Measurements from ENCODE around the gene AHCY. TPM values are rescaled to one million over a fixed set of nuclear protein-coding genes. Genes with fewer than 3 reads are reported as not detected.
"Not testable (repeated sequence)": the region's sequence is repeated elsewhere in the genome, so short reads cannot be mapped to it uniquely, and the experiment has no call there.

AHCY gene
- total and polyA plus RNA-seq, 8 donors, result 32.7 to 126 (median 90.9) TPM

DNA sequence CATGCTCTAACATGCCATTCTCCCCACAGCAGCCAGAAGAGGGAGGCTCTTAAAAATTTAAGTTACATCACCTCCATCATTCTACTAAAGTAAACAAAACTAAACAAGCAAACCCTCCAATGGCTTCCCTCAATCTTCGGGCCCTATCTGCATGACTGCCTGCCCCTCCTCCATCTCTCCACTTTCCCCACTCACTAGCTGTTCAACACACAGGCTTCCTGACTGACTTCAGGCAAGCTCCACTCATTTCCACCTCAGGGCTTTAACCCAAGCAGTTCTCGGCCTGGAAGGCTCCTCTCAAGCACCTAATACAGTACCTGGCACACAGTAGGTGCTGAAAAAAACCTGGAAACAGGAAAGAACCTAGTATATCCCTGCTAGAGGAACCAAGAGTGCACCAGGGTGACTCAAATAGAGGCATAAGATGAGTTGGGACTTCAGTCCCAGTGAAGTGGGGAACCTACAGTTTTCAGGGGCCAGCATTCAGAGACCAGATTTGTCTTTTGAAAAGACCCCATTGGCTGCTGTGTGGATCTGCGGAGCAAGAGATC is 2.8 kb downstream of the AHCY start:
- WGBS, 5 donors, result 62 to 71% (median 70%) methylated on average over 3 of the region's 3 CpGs
- H3K4me1 ChIP-seq, result peaks cover 19 to 36% (median 28%) of the 10 kb centered on the region in 4 donors
- no peak overlapping the region for H3K27ac ChIP-seq
- peak in 1 of 2 donors; percentile 27 for DNase-seq
- intact Hi-C loops (cut with DNase I; ENCODE audit: low total_unique reads), result no loop called here
- peaks cover 0 to 3% (median 2%) of the 10 kb centered on the region in 4 donors for H3K36me3 ChIP-seq
- no peaks in the 10 kb centered on the region for H3K9me3 ChIP-seq
- no peak for TF ChIP-seq POLR2AphosphoS5 (IDR thresholded peaks at IDR 0.05)
- no peak for TF ChIP-seq POLR2A (IDR thresholded peaks at IDR 0.05)
- TF ChIP-seq EP300 (IDR thresholded peaks at IDR 0.05), result no peak
- TF ChIP-seq, protein P1, sequence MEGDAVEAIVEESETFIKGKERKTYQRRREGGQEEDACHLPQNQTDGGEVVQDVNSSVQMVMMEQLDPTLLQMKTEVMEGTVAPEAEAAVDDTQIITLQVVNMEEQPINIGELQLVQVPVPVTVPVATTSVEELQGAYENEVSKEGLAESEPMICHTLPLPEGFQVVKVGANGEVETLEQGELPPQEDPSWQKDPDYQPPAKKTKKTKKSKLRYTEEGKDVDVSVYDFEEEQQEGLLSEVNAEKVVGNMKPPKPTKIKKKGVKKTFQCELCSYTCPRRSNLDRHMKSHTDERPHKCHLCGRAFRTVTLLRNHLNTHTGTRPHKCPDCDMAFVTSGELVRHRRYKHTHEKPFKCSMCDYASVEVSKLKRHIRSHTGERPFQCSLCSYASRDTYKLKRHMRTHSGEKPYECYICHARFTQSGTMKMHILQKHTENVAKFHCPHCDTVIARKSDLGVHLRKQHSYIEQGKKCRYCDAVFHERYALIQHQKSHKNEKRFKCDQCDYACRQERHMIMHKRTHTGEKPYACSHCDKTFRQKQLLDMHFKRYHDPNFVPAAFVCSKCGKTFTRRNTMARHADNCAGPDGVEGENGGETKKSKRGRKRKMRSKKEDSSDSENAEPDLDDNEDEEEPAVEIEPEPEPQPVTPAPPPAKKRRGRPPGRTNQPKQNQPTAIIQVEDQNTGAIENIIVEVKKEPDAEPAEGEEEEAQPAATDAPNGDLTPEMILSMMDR (IDR thresholded peaks at IDR 0.05), result no peak
- no peak overlapping the region for H3K4me3 ChIP-seq
- H3K27me3 ChIP-seq, result no peaks in the 10 kb centered on the region

DNA sequence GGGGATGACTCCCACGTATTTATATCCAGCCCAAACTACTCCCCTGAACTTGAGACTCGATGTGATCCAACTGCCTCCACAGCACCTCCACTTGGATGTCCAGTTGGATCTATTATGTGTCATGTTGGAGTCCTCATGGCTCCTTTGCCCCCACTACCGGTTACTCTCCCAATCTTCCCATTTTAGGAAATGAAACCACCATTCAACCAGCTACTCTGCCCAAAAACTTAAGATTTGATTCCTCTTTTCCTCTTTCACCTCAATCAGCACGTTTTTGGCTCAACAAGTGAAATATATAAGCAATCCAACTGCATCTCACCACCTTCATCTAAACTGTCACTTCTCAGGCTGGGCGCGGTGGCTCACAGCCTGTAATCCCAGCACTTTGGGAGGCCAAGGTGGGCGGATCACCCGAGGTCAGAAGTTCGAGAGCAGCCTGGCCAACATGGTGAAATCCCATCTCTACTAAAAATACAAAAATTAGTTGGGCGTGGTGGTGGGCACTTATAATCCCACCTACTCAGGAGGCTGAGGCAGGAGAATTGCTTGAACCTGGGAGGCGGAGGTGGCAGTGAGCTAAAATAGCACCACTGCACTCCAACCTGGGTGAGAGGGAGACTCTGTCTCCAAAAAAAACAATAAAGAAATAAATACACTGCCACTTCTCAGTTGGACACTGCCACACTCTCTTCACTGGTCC is 3.4 kb downstream of the AHCY start:
- peaks cover 19 to 35% (median 28%) of the 10 kb centered on the region in 4 donors for H3K4me1 ChIP-seq
- 85 to 88% (median 86%) methylated on average over 11 of the region's 11 CpGs for WGBS, 5 donors
- no peaks in the 10 kb centered on the region for H3K9me3 ChIP-seq
- no peak overlapping the region for H3K4me3 ChIP-seq
- no peak overlapping the region for H3K27ac ChIP-seq
- TF ChIP-seq EP300 (IDR thresholded peaks at IDR 0.05) (no peak), POLR2A (IDR thresholded peaks at IDR 0.05) (no peak), POLR2AphosphoS5 (IDR thresholded peaks at IDR 0.05) (no peak)
- TF ChIP-seq, protein P1 (IDR thresholded peaks at IDR 0.05), result no peak
- peaks cover 0 to 9% (median 8%) of the 10 kb centered on the region in 4 donors for H3K36me3 ChIP-seq
- no peak for DNase-seq
- H3K27me3 ChIP-seq, result no peaks in the 10 kb centered on the region
- intact Hi-C loops (cut with DNase I; ENCODE audit: low total_unique reads), result no loop called here

DNA sequence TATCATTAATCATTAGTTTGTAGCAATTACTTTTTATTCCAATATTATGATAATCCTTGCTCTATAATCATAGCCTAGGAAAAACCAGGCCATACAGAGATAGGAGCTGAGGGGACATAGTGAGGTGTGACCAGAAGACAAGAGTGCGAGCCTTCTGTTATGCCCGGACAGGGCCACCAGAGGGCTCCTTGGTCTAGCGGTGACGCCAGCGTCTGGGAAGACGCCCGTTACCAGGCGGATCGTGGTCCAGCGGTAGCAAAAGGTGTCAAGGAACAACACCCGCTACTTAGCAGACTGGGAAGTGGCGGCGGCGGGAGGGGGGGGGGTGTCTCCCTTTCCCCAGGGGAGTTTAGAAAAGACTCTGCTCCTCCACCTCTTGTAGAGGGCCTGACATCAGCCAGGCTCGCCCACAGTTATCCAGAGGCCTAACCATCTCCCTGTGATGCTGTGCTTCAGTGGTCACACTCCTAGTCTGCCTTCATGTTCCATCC is 4.8 kb downstream of the AHCY start:
- Histone ChIP-seq H3K4me1 (peaks cover 19 to 33% (median 24%) of the 10 kb centered on the region in 4 donors), H3K36me3 (peaks cover 7 to 23% (median 22%) of the 10 kb centered on the region in 4 donors)
- TF ChIP-seq, protein P1 (IDR thresholded peaks at IDR 0.05), result peak in 2 of 7 experiments; percentile 26 to 30
- intact Hi-C loops (cut with DNase I; ENCODE audit: low total_unique reads); H3K27ac ChIP-seq; H3K9me3 ChIP-seq; H3K27me3 ChIP-seq; DNase-seq; H3K4me3 ChIP-seq: not testable (repeated sequence)
- 74 to 97% (median 85%) methylated on average over 2 to 7 of the region's 15 CpGs for WGBS, 5 donors

DNA sequence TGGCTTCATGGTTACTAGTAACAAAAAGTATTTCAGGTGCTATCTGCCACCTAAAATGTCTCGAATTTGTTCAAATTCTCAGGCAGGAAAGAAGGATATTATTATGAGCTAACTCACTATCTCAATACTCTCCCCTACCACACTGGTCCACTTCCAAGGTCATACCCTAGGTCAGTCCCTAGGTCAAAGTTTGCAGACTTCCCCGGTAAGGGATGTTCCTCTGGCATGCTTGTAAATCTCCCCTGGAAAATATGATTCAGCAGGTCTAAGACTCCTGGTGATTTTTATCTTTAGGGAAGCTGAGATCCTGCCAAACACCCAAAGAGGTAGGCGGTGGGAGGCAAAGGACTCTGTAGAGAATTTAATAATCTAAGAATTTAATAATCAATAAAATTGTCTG is 6.7 kb downstream of the AHCY start:
- H3K4me3 ChIP-seq, result no peak overlapping the region
- H3K4me1 ChIP-seq, result peaks cover 8 to 22% (median 13%) of the 10 kb centered on the region in 4 donors
- no peaks in the 10 kb centered on the region for H3K27me3 ChIP-seq
- no peak overlapping the region for H3K27ac ChIP-seq
- TF ChIP-seq EP300 (IDR thresholded peaks at IDR 0.05) (no peak), POLR2AphosphoS5 (IDR thresholded peaks at IDR 0.05) (no peak)
- H3K9me3 ChIP-seq, result no peaks in the 10 kb centered on the region
- peaks cover 17 to 42% (median 41%) of the 10 kb centered on the region in 4 donors for H3K36me3 ChIP-seq
- WGBS, 5 donors, result 70 to 82% (median 73%) methylated on average over 3 of the region's 3 CpGs
- intact Hi-C loops (cut with DNase I; ENCODE audit: low total_unique reads), result no loop called here
- DNase-seq, result no peak

DNA sequence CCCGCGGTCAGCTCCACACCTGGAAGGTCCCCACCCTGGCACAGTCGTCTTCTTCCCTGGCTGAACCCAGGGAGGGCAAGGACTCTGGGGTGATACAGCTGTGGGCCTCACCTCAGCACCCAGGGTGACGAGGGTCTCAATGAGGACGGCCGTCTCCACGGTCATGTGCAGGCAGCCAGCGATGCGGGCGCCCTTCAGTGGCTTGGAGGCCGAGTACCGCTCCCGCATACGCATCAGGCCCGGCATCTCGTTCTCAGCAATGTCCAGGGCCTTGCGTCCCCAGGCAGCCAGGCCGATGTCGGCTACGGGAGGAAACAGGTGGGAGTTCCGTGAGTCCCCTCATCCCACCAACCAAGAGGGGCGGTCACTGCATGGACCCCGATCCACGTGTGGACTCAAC is 7.9 kb downstream of the AHCY start:
- Histone ChIP-seq H3K27ac (no peak overlapping the region), H3K4me3 (no peak overlapping the region), H3K9me3 (no peaks in the 10 kb centered on the region), H3K36me3 (peaks cover 29 to 54% (median 53%) of the 10 kb centered on the region in 4 donors), H3K27me3 (no peaks in the 10 kb centered on the region), H3K4me1 (peaks cover 0 to 10% (median 2%) of the 10 kb centered on the region in 4 donors)
- TF ChIP-seq EP300 (IDR thresholded peaks at IDR 0.05) (no peak), POLR2A (IDR thresholded peaks at IDR 0.05) (no peak), POLR2AphosphoS5 (IDR thresholded peaks at IDR 0.05) (no peak)
- TF ChIP-seq, protein P1 (IDR thresholded peaks at IDR 0.05), result no peak
- DNase-seq, result no peak
- intact Hi-C loops (cut with DNase I; ENCODE audit: low total_unique reads), result no loop called here
- WGBS, 5 donors, result 93 to 97% (median 96%) methylated on average over 24 of the region's 24 CpGs

All from stomach (tissue), 9 donors.